H1 (cell line): ENCODE results near the gene ABHD14A. TPM values are rescaled to one million over a fixed set of nuclear protein-coding genes. Genes with fewer than 3 reads are reported as not detected.

Source experiments
- CTCF ChIA-PET: fragments of 300-600 bp; sonication (Branson Sonifier 250); formaldehyde crosslinking; loops from one replicate; lab custom pipeline; 2021; ENCODE audit not compliant: partially characterized antibody; lab: Charles Lee
- POLR2A ChIA-PET: fragments of 300-600 bp; sonication (Branson Sonifier 250); formaldehyde crosslinking; loops from one replicate; lab custom pipeline; 2021; ENCODE audit warnings: inconsistent platforms; ENCODE audit not compliant: partially characterized antibody; lab: Charles Lee
- DNase-seq, 2 experiments: peaks; one replicate each; pipeline versions ENCODE4 v3.0.0 to v3.0.0-alpha.2; 2010 to 2022; ENCODE audit warnings: low spot score in 2 of 2, low read depth in 1 of 2, mixed read lengths in 1 of 2
- FAIRE-seq: peaks from 2 replicates; lab custom pipeline; 2011; peaks lifted over from hg19 to GRCh38; lab: Jason Lieb, UNC
- H2AFZ ChIP-seq: 2 replicates; pipeline ENCODE4 v1.8.1; 2012; ENCODE audit warnings: low read length, inconsistent platforms
- H2AK5ac ChIP-seq: 2 replicates; pipeline ENCODE4 v1.6.1; 2013; ENCODE audit warnings: low read depth, low read length
- H2BK120ac ChIP-seq: replicated peaks from 2 replicates; pipeline ENCODE3; 2013; ENCODE audit warnings: low read depth, low read length, inconsistent platforms
- H2BK12ac ChIP-seq: 2 replicates; pipeline ENCODE4 v1.6.1; 2013; ENCODE audit warnings: low read depth, low read length
- H2BK15ac ChIP-seq: 2 replicates; pipeline ENCODE4 v1.6.1; 2013; ENCODE audit warnings: low read length
- H2BK20ac ChIP-seq: 2 replicates; pipeline ENCODE4 v1.6.1; 2013; ENCODE audit warnings: low read length
- H2BK5ac ChIP-seq: 2 replicates; pipeline ENCODE4 v1.6.1; 2013; ENCODE audit warnings: low read depth, low read length
- H3K14ac ChIP-seq: 2 replicates; pipeline ENCODE4 v1.6.1; 2013; ENCODE audit warnings: inconsistent platforms; ENCODE audit not compliant: insufficient read length
- H3K18ac ChIP-seq: 2 replicates; pipeline ENCODE4 v1.6.1; 2013; ENCODE audit warnings: low read length; ENCODE audit errors: extremely low read depth
- H3K23ac ChIP-seq: 2 replicates; pipeline ENCODE4 v1.6.1; 2013; ENCODE audit warnings: inconsistent platforms; ENCODE audit not compliant: insufficient read length
- H3K23me2 ChIP-seq: 2 replicates; pipeline ENCODE4 v1.6.1; 2013; ENCODE audit warnings: low read depth, low read length
- H3K27ac ChIP-seq: 2 replicates; pipeline ENCODE4 v1.6.1; 2011; ENCODE audit warnings: low read depth, low read length, inconsistent platforms
- H3K27me3 ChIP-seq, 4 experiments: replicated peaks in 1 of 4; 1 replicate in 1 of 4; 2 replicates in 3 of 4; pipeline versions ENCODE4 v1.6.1 to v1.8.1; 2011 to 2013; ENCODE audit warnings: low read length in 3 of 4, mild to moderate bottlenecking in 3 of 4, inconsistent platforms in 2 of 4, mixed read lengths in 2 of 4, moderate library complexity in 1 of 4; ENCODE audit not compliant: control insufficient read depth in 3 of 4, insufficient read depth in 3 of 4; ENCODE audit errors: extremely low read depth in 1 of 4
- H3K36me3 ChIP-seq, 4 experiments: 2 replicates each; pipeline versions ENCODE4 v1.6.1 to v1.8.1; 2011 to 2013; ENCODE audit warnings: mild to moderate bottlenecking in 4 of 4, low read length in 3 of 4, moderate library complexity in 2 of 4, control low read depth in 1 of 4, inconsistent platforms in 1 of 4; ENCODE audit not compliant: insufficient read depth in 4 of 4, control insufficient read depth in 2 of 4
- H3K4ac ChIP-seq: replicated peaks from 2 replicates; pipeline ENCODE3; 2013; ENCODE audit warnings: low read length, low read depth, mixed read lengths, inconsistent platforms; ENCODE audit not compliant: insufficient read length
- H3K4me1 ChIP-seq, 4 experiments: replicated peaks in 1 of 4; 1 replicate in 1 of 4; 2 replicates in 3 of 4; pipeline versions ENCODE4 v1.6.1 to v1.8.1; 2011 to 2013; ENCODE audit warnings: low read length in 3 of 4, inconsistent platforms in 2 of 4, mixed read lengths in 1 of 4; ENCODE audit not compliant: insufficient read depth in 4 of 4, control insufficient read depth in 3 of 4
- H3K4me2 ChIP-seq, 2 experiments: 2 replicates each; pipeline versions ENCODE4 v1.6.1 to v1.8.1; 2011 to 2013; ENCODE audit warnings: low read depth in 2 of 2, low read length in 2 of 2, control low read depth in 1 of 2, inconsistent platforms in 1 of 2, mild to moderate bottlenecking in 1 of 2; ENCODE audit not compliant: insufficient read depth in 1 of 2
- H3K4me3 ChIP-seq, 4 experiments: fragments of 200-600, 300-600 bp in 1 of 4; sonication (generic), shearing (Covaris generic), sonication (Bioruptor Twin) in 1 of 4; 2 replicates each; pipeline versions ENCODE4 v1.5.1 to v1.8.1; 2011 to 2016; ENCODE audit warnings: low read length in 4 of 4, low read depth in 3 of 4, control low read depth in 2 of 4, inconsistent platforms in 2 of 4, mild to moderate bottlenecking in 2 of 4, mixed read lengths in 1 of 4, moderate library complexity in 1 of 4; ENCODE audit not compliant: insufficient read depth in 2 of 4; ENCODE audit errors: extremely low read depth in 1 of 4
- H3K56ac ChIP-seq: replicated peaks from 2 replicates; pipeline ENCODE3; 2013; ENCODE audit warnings: low read depth, mild to moderate bottlenecking, mixed read lengths, low read length, inconsistent platforms; ENCODE audit not compliant: insufficient read length
- H3K79me1 ChIP-seq: 2 replicates; pipeline ENCODE4 v1.6.1; 2013; ENCODE audit warnings: low read depth, low read length, control low read depth
- H3K79me2 ChIP-seq, 2 experiments: 2 replicates each; pipeline versions ENCODE4 v1.6.1 to v1.8.1; 2012 to 2013; ENCODE audit warnings: low read length in 2 of 2, mild to moderate bottlenecking in 2 of 2, inconsistent platforms in 1 of 2; ENCODE audit not compliant: insufficient read depth in 2 of 2, control insufficient read depth in 1 of 2
- H3K9ac ChIP-seq, 4 experiments: replicated peaks in 1 of 4; 1 replicate in 1 of 4; 2 replicates in 3 of 4; pipeline versions ENCODE4 v1.6.1 to v1.8.1; 2011 to 2013; ENCODE audit warnings: low read depth in 3 of 4, low read length in 3 of 4, control low read depth in 2 of 4, mild to moderate bottlenecking in 2 of 4, moderate library complexity in 2 of 4, inconsistent platforms in 1 of 4; ENCODE audit errors: extremely low read depth in 1 of 4
- H3K9me3 ChIP-seq, 2 experiments: 2 replicates each; pipeline versions ENCODE4 v1.6.1 to v1.8.1; 2012 to 2013; ENCODE audit warnings: mild to moderate bottlenecking in 2 of 2, moderate library complexity in 2 of 2, control low read depth in 1 of 2, inconsistent platforms in 1 of 2, low read depth in 1 of 2, low read length in 1 of 2, mixed read lengths in 1 of 2; ENCODE audit not compliant: insufficient read depth in 2 of 2
- H4K20me1 ChIP-seq, 2 experiments: replicated peaks in 1 of 2; 2 replicates each; pipeline versions ENCODE3 to v1.8.1; 2011 to 2013; ENCODE audit warnings: inconsistent platforms in 2 of 2, low read length in 2 of 2, mild to moderate bottlenecking in 1 of 2; ENCODE audit not compliant: insufficient read depth in 2 of 2, control insufficient read depth in 1 of 2
- H4K5ac ChIP-seq: 2 replicates; pipeline ENCODE4 v1.6.1; 2013; ENCODE audit warnings: low read length, low read depth, mixed read lengths, inconsistent platforms; ENCODE audit not compliant: insufficient read length
- H4K8ac ChIP-seq: 2 replicates; pipeline ENCODE4 v1.8.0; 2013; ENCODE audit warnings: mild to moderate bottlenecking, moderate library complexity, low read length, inconsistent platforms; ENCODE audit not compliant: insufficient read depth; ENCODE audit errors: extremely low read depth
- H4K91ac ChIP-seq: replicated peaks from 2 replicates; pipeline ENCODE3; 2013; ENCODE audit warnings: low read length, mixed read lengths, inconsistent platforms; ENCODE audit not compliant: insufficient read length
- ASH2L ChIP-seq: fragments of 200-600, 300-600 bp; sonication (generic); IDR thresholded peaks from one replicate; pipeline ENCODE4 v1.7.1; 2017; ENCODE audit warnings: low read length
- BRCA1 ChIP-seq: IDR thresholded peaks from 2 replicates; pipeline ENCODE4 v1.6.1; 2012; ENCODE audit warnings: low read depth, low read length, improper control_type of control experiment
- FOSL1 ChIP-seq: IDR thresholded peaks from 2 replicates; pipeline ENCODE4 v1.6.1; 2011; ENCODE audit warnings: mild to moderate bottlenecking, low read depth, low read length, moderate library complexity; ENCODE audit not compliant: insufficient read depth
- HDAC2 ChIP-seq, 2 experiments: fragments of 300-600 bp in 1 of 2; sonication (generic) in 1 of 2; IDR thresholded peaks; 2 replicates each; pipeline ENCODE4 v1.6.1; 2011 to 2012; ENCODE audit warnings: low read depth in 2 of 2, low read length in 2 of 2, mild to moderate bottlenecking in 2 of 2, moderate library complexity in 2 of 2, borderline replicate concordance in 1 of 2, inconsistent platforms in 1 of 2
- POU5F1 ChIP-seq: IDR thresholded peaks from 2 replicates; pipeline ENCODE4 v1.6.1; 2011; ENCODE audit warnings: low read depth, mild to moderate bottlenecking, low read length, moderate library complexity
- WGBS, 2 experiments: shearing (Covaris generic) in 1 of 2; methylation state at CpG; one replicate each; pipeline versions ENCODE4 v1.1.6 to v1.1.7; 2013 to 2015; ENCODE audit warnings: low lambda C conversion rate in 2 of 2, mixed read lengths in 2 of 2, inconsistent platforms in 1 of 2, low coverage in 1 of 2, missing lambda C conversion rate in 1 of 2; ENCODE audit not compliant: insufficient replicate concordance in 2 of 2, insufficient coverage in 1 of 2, insufficient read length in 1 of 2; ENCODE audit errors: extremely low coverage in 1 of 2, missing lambda C conversion rate in 1 of 2; 5-methylcytosine and 5-hydroxymethylcytosine counted together
- polyA plus RNA-seq, 7 experiments: library from polyadenylated mRNA; depleted of rRNA in 3 of 7; stranded (reverse) in 5 of 7; unstranded in 2 of 7; fragments of >200 nt in 5 of 7; fragments of 200-250 nt in 2 of 7; gene quantifications; 1 replicate in 5 of 7; 2 replicates in 1 of 7; 4 replicates in 1 of 7; pipeline versions ENCODE4 v1.2.1 to v1.2.3, GENCODE V29; 2011 to 2013; ENCODE audit warnings: missing spikeins in 2 of 7, mixed read lengths in 2 of 7
- total RNA-seq: library from RNA; stranded (reverse); fragmentation: NEBNext Ultra II Directional; extraction: Animal tissue kit (Norgen Biotek cat#: 25700); gene quantifications from 2 replicates; pipeline ENCODE4 v1.2.1, GENCODE V29; 2021

ABHD14A gene
- total and polyA plus RNA-seq, 2 of the 8 experiments (the other 6 are each of a cell fraction or from before 2014, with no cell fraction given): 4.6 to 9.8 TPM

DNA sequence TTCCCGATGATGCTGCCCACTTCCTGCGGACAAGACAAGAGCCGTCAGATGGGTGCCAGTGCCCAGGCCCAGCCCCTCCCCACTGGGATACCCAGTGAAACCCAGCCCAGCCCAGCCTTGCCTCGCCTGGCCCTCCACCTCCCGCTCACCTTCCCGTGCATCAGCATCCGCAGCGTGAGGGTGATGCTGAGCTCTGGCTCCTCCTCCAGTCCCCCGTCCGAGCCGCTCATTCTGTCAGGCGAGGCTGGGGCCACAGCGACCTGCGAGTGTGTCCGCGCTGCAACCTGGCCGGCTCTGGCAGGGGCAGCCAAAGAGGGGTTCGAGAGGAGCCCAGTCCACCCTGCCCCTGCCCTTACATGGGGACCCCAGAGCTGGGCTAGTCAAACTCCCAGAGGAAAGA is 13.9 kb upstream of the ABHD14A start:
- H3K23me2 ChIP-seq: peaks cover 4% of the 10 kb centered on the region; the same call in 1 of the 2 replicates
- CTCF ChIA-PET: interaction anchor here (0.5 to 10.5 kb wide), 6 partner anchors 11 to 1334 kb away, joined by 3 to 66 read pairs (median 24); partner anchors contain the start of genes ABHD14A, ABHD14B, ACY1 and PARP3
- H3K14ac ChIP-seq: no peak overlapping the region

More for the DNA sequence above, 13.9 kb upstream of the ABHD14A start:
- Histone ChIP-seq H3K79me1 (no peaks in the 10 kb centered on the region), H4K8ac (no peak overlapping the region), H3K27me3 (peaks cover 0 to 22% (median 8%) of the 10 kb centered on the region in 4 experiments; a peak in 6 of 7 replicates), H3K56ac (no peak overlapping the region), H4K20me1 (peaks cover 0 to 9% of the 10 kb centered on the region in 2 experiments), H2BK12ac (no peak overlapping the region), H3K23ac (no peak overlapping the region), H3K18ac (no peak overlapping the region), H4K91ac (no peak overlapping the region), H3K4me3 (no peak overlapping the region), H4K5ac (no peak overlapping the region), H3K4ac (no peak overlapping the region), H2BK5ac (no peak overlapping the region), H2BK15ac (no peak overlapping the region), H3K36me3 (no peaks in the 10 kb centered on the region), H2BK120ac (no peak overlapping the region), H3K9ac (no peak overlapping the region), H2BK20ac (no peak overlapping the region), H3K9me3 (no peaks in the 10 kb centered on the region), H3K4me1 (peaks cover 4 to 26% (median 15%) of the 10 kb centered on the region in 4 experiments), H3K79me2 (no peaks in the 10 kb centered on the region), H3K4me2 (no peak overlapping the region), H2AFZ (no peak overlapping the region), H3K27ac (no peak overlapping the region), H2AK5ac (0 out of 2 replicates have a peak overlapping the region, but pooled peaks have one; percentile 24)
- DNase-seq: no peak
- 82% methylated on average over 17 of the region's 18 CpGs; no CpG with 5 or more reads in 1 of the 2 experiments for WGBS, 2 experiments
- FAIRE-seq: no peak
- no peak for TF ChIP-seq HDAC2 (IDR thresholded peaks at IDR 0.05; ENCODE audit: borderline replicate concordance in 1 of 2, low read depth in 2 of 2, low read length in 2 of 2)
- TF ChIP-seq BRCA1: no peak
- TF ChIP-seq POU5F1: no peak
- TF ChIP-seq ASH2L: no peak
- TF ChIP-seq FOSL1: no peak
- POLR2A ChIA-PET: interaction anchor here (0.6 to 29.3 kb wide), 7 partner anchors 7 to 85 kb away, joined by 3 to 923 read pairs (median 13); partner anchors contain the start of genes ABHD14A, ABHD14B, ACY1 and GPR62
